Aorta (tissue), 5 donors: ENCODE data around the gene AFF2. TPM values are rescaled to one million over a fixed set of nuclear protein-coding genes. Genes with fewer than 3 reads are reported as not detected.

ENCODE experiments used
- ATAC-seq: fragments of 200-7000 bp; cut with Tn5 transposase; one replicate; pipeline ENCODE4 v1.9.1; 2022; ENCODE audit warnings: moderate library complexity; ENCODE audit not compliant: low FRiP score
- DNase-seq, 2 donors: peaks; one replicate each; pipeline ENCODE4 v3.0.0-alpha.2; 2020
- H3K27ac ChIP-seq, 2 donors: one replicate each; pipeline ENCODE4 v1.5.1; 2013; ENCODE audit warnings: low read length in 2 of 2, mild to moderate bottlenecking in 2 of 2, moderate library complexity in 2 of 2, control low read depth in 1 of 2, inconsistent platforms in 1 of 2, low read depth in 1 of 2
- H3K27me3 ChIP-seq, 2 donors: one replicate each; pipeline ENCODE4 v1.6.1; 2013; ENCODE audit warnings: control low read depth in 1 of 2, low read length in 1 of 2, mild to moderate bottlenecking in 1 of 2, moderate library complexity in 1 of 2; ENCODE audit not compliant: insufficient read depth in 2 of 2, control insufficient read depth in 1 of 2
- H3K36me3 ChIP-seq, 2 donors: one replicate each; pipeline ENCODE4 v1.6.1; 2013; ENCODE audit warnings: control low read depth in 1 of 2, low read length in 1 of 2, mild to moderate bottlenecking in 1 of 2; ENCODE audit not compliant: insufficient read depth in 2 of 2, control insufficient read depth in 1 of 2
- H3K4me1 ChIP-seq, 2 donors: one replicate each; pipeline ENCODE4 v1.6.1; 2013; ENCODE audit warnings: low read length in 2 of 2, control low read depth in 1 of 2, mild to moderate bottlenecking in 1 of 2, moderate library complexity in 1 of 2; ENCODE audit not compliant: insufficient read depth in 2 of 2, control insufficient read depth in 1 of 2
- H3K4me3 ChIP-seq, 2 donors: one replicate each; pipeline ENCODE4 v1.5.1; 2013; ENCODE audit warnings: low read length in 2 of 2, control low read depth in 1 of 2, mild to moderate bottlenecking in 1 of 2
- H3K9me3 ChIP-seq: one replicate; pipeline ENCODE4 v1.6.1; 2013; ENCODE audit warnings: mild to moderate bottlenecking, low read length; ENCODE audit not compliant: control insufficient read depth
- WGBS, 2 donors: extraction: QIAGEN DNeasy Blood & Tissue Kit; methylation state at CpG; one replicate each; pipeline ENCODE4 v1.1.7; 2013; 5-methylcytosine and 5-hydroxymethylcytosine counted together
- intact Hi-C, 2 donors: fragments of 100-400 bp; cut with DNase I; formaldehyde crosslinking; loops; one replicate each; pipeline versions ENCODE4 v1.14.2 to v1.15.0; 2022
- polyA plus RNA-seq, 2 donors: library from polyadenylated mRNA; stranded (reverse); fragments of 200-250 nt; gene quantifications; one replicate each; pipeline ENCODE4 v1.2.3, GENCODE V29; 2013
- total RNA-seq, 2 donors: library from RNA; stranded (reverse); fragmentation: NEBNext Ultra II Directional; extraction: Animal tissue kit (Norgen Biotek cat#: 25700); gene quantifications; one replicate each; pipeline ENCODE4 v1.2.1, GENCODE V29; 2021
- donor health status: healthy with polysubstance abuse.
- donor health status: Bipolar disorder and iron deficiency.
- donor health status: DM: no; HTN: no; CAD: no.
- donor health status: DM: no; HTN: no; CAD: no.
- donor health status: DM: yes; HTN: yes; CAD: no.

AFF2 gene
- total and polyA plus RNA-seq, 4 donors = 0.25 to 2.7 (median 1.2) TPM

- Histone ChIP-seq H3K36me3 (no peaks in the 10 kb centered on the region), H3K4me1 (no peaks in the 10 kb centered on the region), H3K4me3 (no peak overlapping the region), H3K27ac (no peak overlapping the region), H3K27me3 (peaks cover 0 to 2% of the 10 kb centered on the region in 2 donors), H3K9me3 (no peaks in the 10 kb centered on the region)
- WGBS, 2 donors = 54 to 59% methylated on average over 35 of the region's 35 CpGs
- intact Hi-C loops = no loop called here
- DNase-seq (peak in 1 of 2 donors; percentile 50), ATAC-seq (no peak)
Measured at GRCh38 chrX:148499638-148500422, 587 bp upstream of the AFF2 start.

- ATAC-seq = no peak
- peak; percentile 40 to 72 for DNase-seq
Measured at GRCh38 chrX:148501386-148502066, 1.1 kb downstream of the AFF2 start.

GRCh38 chrX:148504506-148504905 lies 4.1 kb downstream of the AFF2 start:
- WGBS, 2 donors = 61 to 93% methylated on average over 15 of the region's 15 CpGs
- Histone ChIP-seq H3K27me3 (peaks cover 0 to 2% of the 10 kb centered on the region in 2 donors), H3K36me3 (no peaks in the 10 kb centered on the region), H3K4me1 (no peaks in the 10 kb centered on the region), H3K27ac (no peak overlapping the region), H3K4me3 (no peak overlapping the region), H3K9me3 (no peaks in the 10 kb centered on the region)
- DNase-seq (no peak), ATAC-seq (no peak)
- intact Hi-C loops = no loop called here

More at GRCh38 chrX:148501386-148502066, 1.1 kb downstream of the AFF2 start:
- Histone ChIP-seq H3K9me3 (no peaks in the 10 kb centered on the region), H3K4me3 (peak overlapping the region in 1 of 2 donors; percentile 33), H3K4me1 (no peaks in the 10 kb centered on the region), H3K27ac (no peak overlapping the region), H3K27me3 (peaks cover 0 to 2% of the 10 kb centered on the region in 2 donors), H3K36me3 (no peaks in the 10 kb centered on the region)
- WGBS, 2 donors = 4 to 37% methylated on average over 43 of the region's 43 CpGs
- intact Hi-C loops = no loop called here

- DNase-seq (no peak), ATAC-seq (no peak)
- H3K9me3 ChIP-seq = no peaks in the 10 kb centered on the region
- no peaks in the 10 kb centered on the region for H3K36me3 ChIP-seq
- H3K4me3 ChIP-seq = no peak overlapping the region
- peaks cover 0 to 2% of the 10 kb centered on the region in 2 donors for H3K27me3 ChIP-seq
- no peak overlapping the region for H3K27ac ChIP-seq
- no peaks in the 10 kb centered on the region for H3K4me1 ChIP-seq
- 64 to 75% methylated on average over 4 of the region's 4 CpGs for WGBS, 2 donors
- intact Hi-C loops = no loop called here
Measured at GRCh38 chrX:148507418-148507817, 7.0 kb downstream of the AFF2 start.

- Histone ChIP-seq H3K27ac (no peak overlapping the region), H3K9me3 (no peaks in the 10 kb centered on the region), H3K4me1 (no peaks in the 10 kb centered on the region), H3K36me3 (no peaks in the 10 kb centered on the region), H3K27me3 (no peaks in the 10 kb centered on the region), H3K4me3 (no peak overlapping the region)
- DNase-seq (no peak), ATAC-seq (no peak)
- 64 to 90% methylated on average over 2 of the region's 2 CpGs for WGBS, 2 donors
- intact Hi-C loops = no loop called here
Measured at GRCh38 chrX:148512453-148512852, 12.0 kb downstream of the AFF2 start.

- Histone ChIP-seq H3K27ac (no peak overlapping the region), H3K27me3 (no peaks in the 10 kb centered on the region), H3K4me3 (no peak overlapping the region), H3K4me1 (no peaks in the 10 kb centered on the region), H3K36me3 (no peaks in the 10 kb centered on the region), H3K9me3 (no peaks in the 10 kb centered on the region)
- 75 to 91% methylated on average over 3 of the region's 3 CpGs for WGBS, 2 donors
- ATAC-seq (no peak), DNase-seq (no peak)
- intact Hi-C loops = no loop called here
Measured at GRCh38 chrX:148513661-148514060, 13.2 kb downstream of the AFF2 start.

- H3K9me3 ChIP-seq = no peaks in the 10 kb centered on the region
- no peaks in the 10 kb centered on the region for H3K36me3 ChIP-seq
- no peak overlapping the region for H3K27ac ChIP-seq
- 52 to 66% methylated on average over 2 of the region's 2 CpGs for WGBS, 2 donors
- H3K27me3 ChIP-seq = no peaks in the 10 kb centered on the region
- H3K4me1 ChIP-seq = no peaks in the 10 kb centered on the region
- DNase-seq = no peak
- no peak overlapping the region for H3K4me3 ChIP-seq
- intact Hi-C loops = no loop called here
- ATAC-seq = no peak
Measured at GRCh38 chrX:148517176-148517575, 16.8 kb downstream of the AFF2 start.

- ATAC-seq = no peak
- Histone ChIP-seq H3K4me1 (no peaks in the 10 kb centered on the region), H3K27ac (no peak overlapping the region), H3K36me3 (no peaks in the 10 kb centered on the region), H3K27me3 (no peaks in the 10 kb centered on the region), H3K4me3 (no peak overlapping the region), H3K9me3 (no peaks in the 10 kb centered on the region)
- intact Hi-C loops = no loop called here
- no peak for DNase-seq
- 71 to 87% methylated on average over 5 of the region's 5 CpGs for WGBS, 2 donors
Measured at GRCh38 chrX:148522006-148522405, 21.6 kb downstream of the AFF2 start.
